ENCODE measurements around the gene ZNF425. TPM values are rescaled to one million over a fixed set of nuclear protein-coding genes. Genes with fewer than 3 reads are reported as not detected.

Gene ZNF425, protein sequence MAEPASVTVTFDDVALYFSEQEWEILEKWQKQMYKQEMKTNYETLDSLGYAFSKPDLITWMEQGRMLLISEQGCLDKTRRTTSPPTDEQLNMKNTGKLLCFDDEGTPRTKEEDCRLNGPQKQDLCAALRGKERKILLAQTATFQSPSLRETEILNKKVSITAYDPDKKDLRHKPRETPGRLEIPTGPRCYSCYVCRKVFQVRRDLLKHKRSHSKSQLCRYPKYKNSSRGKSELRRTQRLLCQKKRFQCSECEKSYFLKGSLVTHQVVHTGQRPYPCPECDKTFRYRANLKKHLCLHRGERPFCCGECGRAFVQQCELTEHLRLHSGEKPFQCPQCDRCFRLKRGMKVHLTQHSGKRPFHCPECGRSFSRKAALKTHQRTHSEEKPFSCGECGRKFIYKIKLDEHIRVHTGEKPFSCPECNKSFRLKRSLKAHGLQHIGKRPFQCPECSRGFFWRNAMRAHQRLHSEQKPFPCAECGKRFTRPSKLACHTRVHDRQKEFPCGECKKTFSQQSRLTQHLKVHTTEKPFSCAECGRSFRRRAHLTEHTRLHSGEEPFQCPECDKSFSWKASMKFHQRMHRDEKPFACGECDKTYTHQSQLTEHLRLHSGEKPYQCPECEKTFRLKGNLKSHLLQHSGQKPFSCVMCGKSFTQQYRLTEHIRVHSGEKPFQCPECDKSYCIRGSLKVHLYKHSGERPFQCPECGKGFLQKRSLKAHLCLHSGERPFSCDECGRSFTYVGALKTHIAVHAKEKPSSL
- total RNA-seq: 1.1 and 1.2 TPM in 2 replicates

DNA sequence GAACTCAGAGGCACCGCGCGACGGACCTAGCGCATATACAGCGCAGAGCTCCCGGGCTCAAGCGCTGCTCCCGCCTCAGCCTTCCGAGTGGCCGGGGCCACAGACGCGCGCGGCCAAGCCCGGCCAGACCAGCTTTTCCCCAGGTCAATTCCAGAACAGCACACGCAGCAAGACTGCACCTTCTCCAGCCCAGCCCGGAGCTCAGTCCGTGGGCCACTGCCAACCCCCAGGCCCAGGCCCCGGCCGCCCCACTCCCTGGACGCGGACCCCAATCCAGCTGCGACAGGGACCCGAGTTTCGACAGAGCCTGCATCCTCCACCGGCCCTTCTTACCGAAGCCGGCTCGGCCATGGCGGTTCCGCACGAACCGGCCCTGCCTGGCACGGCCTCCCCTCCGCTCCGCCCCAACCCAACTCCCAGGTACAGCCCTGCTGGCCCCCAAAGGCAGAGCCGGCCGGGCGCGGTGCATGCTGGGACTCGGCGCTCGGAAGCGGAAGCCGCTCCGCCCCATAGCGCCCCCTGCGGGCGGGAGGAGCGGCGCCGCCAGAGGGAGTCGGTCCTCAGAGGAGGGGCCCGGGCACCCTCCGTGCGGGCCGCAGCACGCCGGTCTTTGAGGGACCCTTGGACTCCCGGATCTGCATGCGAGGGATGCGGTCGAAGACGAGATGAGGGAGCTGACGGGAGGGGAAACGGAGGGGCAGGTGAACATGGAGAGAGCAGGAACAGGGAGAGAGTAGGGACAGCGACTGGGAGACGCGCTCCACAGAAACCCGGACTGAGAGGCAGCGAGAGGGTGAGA, at the start of gene ZNF425:
TSS of gene ZNF425 (minus strand) at position 462 of the 799 bp plus-strand sequence. CDS start at position 351, 111 bp downstream.
- intact Hi-C loops (cut with micrococcal nuclease): loop anchor here (1.0 to 10.0 kb wide), 11 partner anchors 21 to 499 kb away; partner anchors contain the start of genes EZH2, ZNF212, ZNF282 and ZNF398
- peak within 1 kb of the TSS; percentile 100 for H3K27ac Mint-ChIP-seq
- peaks cover 20% of the 10 kb centered on the region for H3K36me3 Mint-ChIP-seq (ENCODE audit: low read depth)
- peaks cover 7% of the 10 kb centered on the region for H3K9me3 Mint-ChIP-seq
- H3K4me1 Mint-ChIP-seq (ENCODE audit: low read depth): peaks cover 28% of the 10 kb centered on the region
- DNase-seq (ENCODE audit: low spot score): peak; percentile 93
- no peaks in the 10 kb centered on the region for H3K27me3 Mint-ChIP-seq (ENCODE audit: insufficient read depth)
- H3K4me3 Mint-ChIP-seq: peak within 1 kb of the TSS; percentile 100

DNA sequence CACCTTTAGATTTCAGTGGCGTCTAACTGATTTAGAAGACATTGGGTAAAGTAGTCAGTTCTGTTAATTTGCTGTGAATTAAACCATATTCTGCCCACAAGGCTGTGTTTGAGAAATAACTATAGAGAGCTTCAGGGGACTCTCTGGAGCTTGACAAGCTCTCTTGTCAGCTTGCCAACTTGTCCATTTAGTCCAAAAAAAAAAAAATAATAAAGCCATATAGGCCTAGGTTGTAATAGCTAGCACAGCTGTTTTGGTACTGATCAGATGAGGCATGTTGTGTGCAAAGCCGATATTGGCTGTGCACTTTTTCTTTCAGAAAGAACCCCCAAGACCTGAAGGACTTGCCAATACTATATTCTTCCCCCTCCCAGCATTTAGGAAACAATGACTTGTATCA, 49.0 kb upstream of the ZNF425 start:
- peaks cover 38% of the 10 kb centered on the region for H3K36me3 Mint-ChIP-seq (ENCODE audit: low read depth)
- no peak overlapping the region for H3K4me3 Mint-ChIP-seq
- intact Hi-C loops (cut with micrococcal nuclease): no loop called here
- H3K9me3 Mint-ChIP-seq: no peaks in the 10 kb centered on the region
- no peak for DNase-seq (ENCODE audit: low spot score)
- H3K4me1 Mint-ChIP-seq (ENCODE audit: low read depth): no peaks in the 10 kb centered on the region
- H3K27ac Mint-ChIP-seq: no peak overlapping the region
- H3K27me3 Mint-ChIP-seq (ENCODE audit: insufficient read depth): no peaks in the 10 kb centered on the region

DNA sequence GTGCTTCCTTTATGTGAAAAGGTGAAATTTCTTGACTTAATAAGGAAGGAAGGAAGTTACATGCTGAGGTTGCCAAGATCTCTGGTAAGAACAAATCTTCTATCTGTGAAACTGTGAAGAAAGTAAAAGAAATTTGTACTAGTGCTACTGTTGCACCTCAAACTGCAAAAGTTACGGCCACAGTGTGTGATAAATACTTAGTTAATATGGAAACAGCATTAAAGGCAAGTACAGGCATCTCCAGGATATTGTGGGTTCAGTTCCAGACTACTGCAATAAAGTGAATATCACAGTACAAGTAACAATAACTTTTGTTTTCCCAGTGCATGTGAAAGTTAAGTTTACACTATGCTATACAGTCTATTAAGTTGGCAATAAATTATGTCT, 46.4 kb upstream of the ZNF425 start:
- H3K9me3 Mint-ChIP-seq: no peaks in the 10 kb centered on the region
- H3K36me3 Mint-ChIP-seq (ENCODE audit: low read depth): peaks cover 28% of the 10 kb centered on the region
- intact Hi-C loops (cut with micrococcal nuclease): no loop called here
- no peaks in the 10 kb centered on the region for H3K4me1 Mint-ChIP-seq (ENCODE audit: low read depth)
- no peak for DNase-seq (ENCODE audit: low spot score)
- no peak overlapping the region for H3K27ac Mint-ChIP-seq
- no peaks in the 10 kb centered on the region for H3K27me3 Mint-ChIP-seq (ENCODE audit: insufficient read depth)
- H3K4me3 Mint-ChIP-seq: no peak overlapping the region

DNA sequence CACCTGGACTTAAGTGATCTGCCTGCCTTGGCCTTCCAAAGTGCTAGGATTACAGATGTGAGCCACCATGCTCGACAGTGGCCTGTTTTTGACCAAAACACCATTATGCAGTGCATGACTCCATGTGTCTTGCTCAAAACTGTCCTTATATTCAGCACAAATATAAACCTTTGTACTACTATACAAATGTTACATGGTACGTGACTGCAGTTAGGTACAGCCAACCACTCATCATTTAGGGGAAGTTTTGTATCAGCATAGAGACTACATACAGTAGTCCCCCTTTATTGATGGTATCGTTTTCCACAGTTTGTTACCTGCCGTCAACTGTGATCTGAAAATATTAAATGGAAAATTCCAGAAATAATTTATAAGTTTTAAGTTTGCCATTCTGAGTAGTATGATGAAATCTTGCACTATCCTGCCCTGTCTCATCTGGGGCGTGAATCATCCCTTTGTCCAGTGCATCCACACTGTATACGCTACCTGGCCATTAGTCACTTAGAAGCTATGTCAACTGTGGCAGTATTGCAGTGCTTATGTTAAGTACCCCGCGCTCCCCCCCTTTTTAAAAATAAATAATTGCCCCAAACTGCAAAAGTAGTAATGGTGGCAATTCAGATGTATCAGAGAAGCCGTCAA, 45.9 kb upstream of the ZNF425 start:
- Mint-ChIP-seq H3K4me1 (ENCODE audit: low read depth) (no peaks in the 10 kb centered on the region), H3K9me3 (no peaks in the 10 kb centered on the region), H3K27me3 (ENCODE audit: insufficient read depth) (no peaks in the 10 kb centered on the region), H3K4me3 (no peak overlapping the region), H3K27ac (no peak overlapping the region), H3K36me3 (ENCODE audit: low read depth) (peaks cover 26% of the 10 kb centered on the region)
- no peak for DNase-seq (ENCODE audit: low spot score)
- intact Hi-C loops (cut with micrococcal nuclease): no loop called here

DNA sequence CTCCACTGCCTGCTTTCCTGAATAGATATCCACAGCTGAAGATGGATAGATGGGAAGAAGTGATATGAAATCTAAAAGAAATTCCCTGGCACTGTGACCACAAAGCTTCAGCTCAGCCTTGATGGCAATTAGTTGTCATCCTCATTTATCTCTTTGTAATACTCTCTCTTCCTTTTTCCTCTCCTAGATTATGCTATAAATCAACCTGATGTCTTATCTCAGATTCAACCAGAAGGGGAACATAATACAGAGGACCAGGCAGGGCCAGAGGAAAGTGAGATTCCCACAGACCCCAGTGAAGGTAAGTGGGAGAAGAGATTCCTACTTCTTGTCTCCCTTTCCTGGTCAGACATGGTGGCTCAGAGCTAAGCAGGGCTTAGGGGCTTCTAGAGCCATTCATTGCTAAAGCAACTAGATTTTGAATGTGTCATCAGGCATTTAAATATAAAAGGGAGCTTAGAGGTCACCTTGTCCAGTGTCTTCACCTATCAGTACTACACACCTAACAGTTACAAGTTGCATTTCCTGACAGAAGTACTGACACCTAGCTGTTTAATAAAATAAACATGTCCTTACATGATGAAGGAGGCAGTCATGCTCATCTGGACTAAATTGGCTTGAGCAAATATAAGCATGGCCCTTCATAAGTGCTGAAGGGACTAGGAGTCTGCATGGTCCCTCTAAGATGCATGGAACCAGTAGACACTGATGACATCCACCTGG, 40.7 kb upstream of the ZNF425 start:
- intact Hi-C loops (cut with micrococcal nuclease): no loop called here
- no peak overlapping the region for H3K4me3 Mint-ChIP-seq
- peak overlapping the region; percentile 62 for H3K27ac Mint-ChIP-seq

DNA sequence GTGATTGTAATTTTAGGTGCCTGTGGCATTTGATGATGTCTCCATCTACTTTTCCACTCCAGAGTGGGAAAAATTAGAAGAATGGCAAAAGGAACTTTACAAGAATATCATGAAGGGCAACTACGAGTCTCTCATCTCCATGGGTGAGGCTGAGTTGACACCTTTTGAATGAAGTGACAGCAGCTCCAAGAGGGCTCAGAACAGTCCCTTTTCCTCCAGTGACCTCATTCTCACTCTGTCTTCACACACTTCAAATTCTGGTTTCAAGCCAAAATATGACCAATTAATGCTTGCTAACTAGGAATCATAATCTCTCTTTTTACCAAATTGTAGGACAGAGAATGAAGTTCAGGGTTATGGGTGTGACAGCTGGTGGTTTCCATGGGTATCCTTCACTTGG, 40.0 kb upstream of the ZNF425 start:
- H3K4me3 Mint-ChIP-seq: no peak overlapping the region

More for the DNA sequence above, 40.7 kb upstream of the ZNF425 start:
- no peaks in the 10 kb centered on the region for H3K9me3 Mint-ChIP-seq
- H3K36me3 Mint-ChIP-seq (ENCODE audit: low read depth): peaks cover 32% of the 10 kb centered on the region
- H3K27me3 Mint-ChIP-seq (ENCODE audit: insufficient read depth): no peaks in the 10 kb centered on the region
- peaks cover 8% of the 10 kb centered on the region for H3K4me1 Mint-ChIP-seq (ENCODE audit: low read depth)
- DNase-seq (ENCODE audit: low spot score): no peak

DNA sequence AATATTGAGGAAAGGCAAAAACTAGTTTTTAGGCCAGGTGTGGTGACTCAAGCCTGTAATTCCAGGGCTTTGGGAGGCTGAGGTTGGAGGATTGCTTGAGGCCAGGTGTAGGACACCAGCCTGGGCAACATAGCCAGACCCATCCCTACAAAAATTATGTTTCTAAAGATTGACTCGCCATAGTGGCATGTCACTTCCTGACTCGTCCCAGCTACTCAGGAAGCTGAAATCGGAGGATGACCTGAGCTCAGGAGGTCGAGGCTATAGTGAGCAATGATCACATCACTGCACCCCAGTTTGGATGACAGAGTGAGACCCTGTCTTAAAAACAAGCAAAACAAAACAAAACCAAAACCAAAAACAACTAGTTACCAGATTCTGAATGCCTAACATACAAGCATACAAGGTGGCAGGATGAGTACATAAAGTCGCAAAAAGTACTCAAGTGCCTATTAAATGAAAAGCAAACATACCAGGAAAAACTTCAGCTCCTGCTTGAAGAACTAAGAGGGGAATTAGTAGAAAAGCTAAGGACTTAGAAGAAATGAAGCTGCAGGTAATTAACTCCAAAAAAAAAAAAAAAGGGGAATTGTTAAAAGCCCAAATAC, 35.2 kb upstream of the ZNF425 start:
- no peak for DNase-seq (ENCODE audit: low spot score)
- H3K27me3 Mint-ChIP-seq (ENCODE audit: insufficient read depth): no peaks in the 10 kb centered on the region
- peaks cover 26% of the 10 kb centered on the region for H3K4me1 Mint-ChIP-seq (ENCODE audit: low read depth)
- intact Hi-C loops (cut with micrococcal nuclease): no loop called here
- H3K27ac Mint-ChIP-seq: peak overlapping the region; percentile 14
- H3K36me3 Mint-ChIP-seq (ENCODE audit: low read depth): peaks cover 35% of the 10 kb centered on the region
- H3K9me3 Mint-ChIP-seq: no peaks in the 10 kb centered on the region
- H3K4me3 Mint-ChIP-seq: no peak overlapping the region

More for the DNA sequence above, 40.0 kb upstream of the ZNF425 start:
- no peak overlapping the region for H3K27ac Mint-ChIP-seq
- H3K27me3 Mint-ChIP-seq (ENCODE audit: insufficient read depth): no peaks in the 10 kb centered on the region
- H3K9me3 Mint-ChIP-seq: no peaks in the 10 kb centered on the region
- intact Hi-C loops (cut with micrococcal nuclease): no loop called here
- DNase-seq (ENCODE audit: low spot score): no peak
- H3K36me3 Mint-ChIP-seq (ENCODE audit: low read depth): peaks cover 38% of the 10 kb centered on the region
- H3K4me1 Mint-ChIP-seq (ENCODE audit: low read depth): peaks cover 13% of the 10 kb centered on the region

DNA sequence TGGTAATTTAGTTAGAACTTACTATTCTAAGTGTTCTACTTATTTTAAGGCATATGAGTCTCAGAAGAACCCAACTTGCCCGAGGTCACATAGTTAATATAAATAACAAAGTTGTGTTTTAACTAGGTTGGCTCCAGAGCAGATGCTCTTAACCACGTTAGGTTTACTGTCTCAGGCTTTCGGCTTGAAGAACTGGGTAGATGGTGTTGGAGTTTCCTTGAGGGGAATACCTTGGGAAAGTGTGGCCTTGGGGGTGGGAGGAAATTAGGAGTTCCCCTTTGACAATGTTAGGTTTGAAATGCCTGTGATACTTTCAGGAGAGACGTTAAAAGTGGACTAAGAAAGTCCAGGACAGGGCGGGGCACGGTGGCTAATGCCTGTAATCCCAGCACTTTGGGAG, 30.8 kb upstream of the ZNF425 start:
- no peak for DNase-seq (ENCODE audit: low spot score)
- Mint-ChIP-seq H3K36me3 (ENCODE audit: low read depth) (peaks cover 43% of the 10 kb centered on the region), H3K27me3 (ENCODE audit: insufficient read depth) (no peaks in the 10 kb centered on the region)

DNA sequence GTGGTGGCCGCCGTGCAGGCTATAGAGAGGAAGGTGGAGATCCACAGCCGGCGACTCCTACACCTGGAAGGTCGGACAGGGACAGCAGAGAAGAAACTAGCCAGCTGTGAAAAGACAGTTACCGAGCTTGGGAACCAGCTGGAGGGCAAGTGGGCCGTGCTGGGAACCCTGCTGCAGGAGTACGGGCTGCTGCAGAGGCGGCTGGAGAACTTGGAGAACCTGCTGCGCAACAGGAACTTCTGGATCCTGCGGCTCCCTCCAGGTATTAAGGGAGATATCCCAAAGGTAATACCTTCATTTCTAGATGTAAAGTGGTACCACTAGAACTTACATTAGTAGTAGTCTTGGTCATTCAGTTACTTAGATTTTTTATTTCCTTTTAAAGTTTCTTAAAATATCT, 27.9 kb upstream of the ZNF425 start:
- Mint-ChIP-seq H3K36me3 (ENCODE audit: low read depth) (peaks cover 40% of the 10 kb centered on the region), H3K4me3 (no peak overlapping the region), H3K4me1 (ENCODE audit: low read depth) (peaks cover 28% of the 10 kb centered on the region), H3K27me3 (ENCODE audit: insufficient read depth) (no peaks in the 10 kb centered on the region), H3K27ac (no peak overlapping the region), H3K9me3 (no peaks in the 10 kb centered on the region)
- intact Hi-C loops (cut with micrococcal nuclease): no loop called here
- DNase-seq (ENCODE audit: low spot score): no peak

More for the DNA sequence above, 30.8 kb upstream of the ZNF425 start:
- Mint-ChIP-seq H3K27ac (peak overlapping the region; percentile 34), H3K9me3 (no peaks in the 10 kb centered on the region), H3K4me3 (no peak overlapping the region), H3K4me1 (ENCODE audit: low read depth) (peaks cover 26% of the 10 kb centered on the region)
- intact Hi-C loops (cut with micrococcal nuclease): no loop called here

DNA sequence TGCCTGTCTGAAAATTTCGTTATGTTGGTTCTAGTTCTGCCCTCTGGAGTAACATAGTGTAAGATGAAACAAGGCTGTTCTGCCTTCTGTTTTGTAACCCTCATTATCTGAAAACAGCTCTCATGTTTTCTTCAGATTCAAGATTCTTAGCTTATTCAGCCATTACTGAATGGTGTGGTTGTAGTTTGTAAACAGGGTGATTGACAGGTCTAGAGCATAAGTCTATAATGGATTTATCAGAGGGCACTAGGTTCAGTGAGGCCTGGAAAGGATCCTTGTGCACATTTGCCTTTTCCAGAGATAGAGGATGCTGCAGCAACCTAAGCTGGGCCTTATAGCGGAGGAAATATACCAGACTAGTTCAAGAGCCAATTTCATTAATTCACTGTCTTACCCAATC, 27.2 kb upstream of the ZNF425 start:
- Mint-ChIP-seq H3K27me3 (ENCODE audit: insufficient read depth) (no peaks in the 10 kb centered on the region), H3K4me3 (no peak overlapping the region), H3K36me3 (ENCODE audit: low read depth) (peaks cover 41% of the 10 kb centered on the region), H3K27ac (no peak overlapping the region), H3K4me1 (ENCODE audit: low read depth) (peaks cover 34% of the 10 kb centered on the region), H3K9me3 (no peaks in the 10 kb centered on the region)
- DNase-seq (ENCODE audit: low spot score): no peak
- intact Hi-C loops (cut with micrococcal nuclease): no loop called here

DNA sequence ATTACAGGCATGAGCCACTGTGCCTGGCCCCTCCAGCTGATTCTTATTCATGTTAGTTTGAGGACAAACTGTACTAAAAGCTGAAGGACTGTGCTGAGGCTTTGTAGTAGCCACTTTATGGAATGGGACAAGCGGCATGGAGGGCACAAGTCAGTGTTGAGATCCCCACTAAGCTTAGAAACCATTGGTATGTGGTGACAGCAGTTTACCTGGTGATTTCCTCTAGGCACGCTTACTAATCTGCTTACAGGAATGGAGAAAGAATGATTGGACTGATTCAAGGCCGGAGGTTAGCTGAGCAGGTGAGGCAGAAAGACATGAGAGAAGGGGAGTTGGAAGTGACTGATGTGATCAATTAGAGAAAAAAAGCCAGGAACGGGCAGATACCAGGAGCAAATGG, 24.9 kb upstream of the ZNF425 start:
- no peaks in the 10 kb centered on the region for H3K9me3 Mint-ChIP-seq
- H3K4me3 Mint-ChIP-seq: no peak overlapping the region
- no peaks in the 10 kb centered on the region for H3K27me3 Mint-ChIP-seq (ENCODE audit: insufficient read depth)
- H3K36me3 Mint-ChIP-seq (ENCODE audit: low read depth): peaks cover 32% of the 10 kb centered on the region
- no peak for DNase-seq (ENCODE audit: low spot score)
- H3K27ac Mint-ChIP-seq: no peak overlapping the region
- peaks cover 40% of the 10 kb centered on the region for H3K4me1 Mint-ChIP-seq (ENCODE audit: low read depth)
- intact Hi-C loops (cut with micrococcal nuclease): no loop called here

Measured in activated T-helper 1 cell treated with anti-CD3 and anti-CD28 coated beads, Interleukin-12 subunit alpha, Interleukin-12 subunit beta, Interleukin-2, Interleukin-4 antibody, amounts not matched to agents 30 ng/mL and 10 ng/mL and 1 ng/mL, durations not matched to agents 14 hours and 24 hours and 36 hours (primary cell).